Neutrophil (primary cell): Measurements from ENCODE around the gene CSF1.

ENCODE experiments used
- H3K27ac ChIP-seq: fragments of 200-600 bp; sonication (generic); 2 replicates; pipeline ENCODE4 v1.5.1; 2016; ENCODE audit warnings: mild to moderate bottlenecking, moderate library complexity
- H3K27me3 ChIP-seq: fragments of 200-600 bp; sonication (generic); 2 replicates; pipeline ENCODE4 v1.6.0; 2016; ENCODE audit warnings: mild to moderate bottlenecking
- H3K36me3 ChIP-seq: fragments of 200-600 bp; sonication (generic); 2 replicates; pipeline ENCODE4 v1.5.1; 2017
- H3K4me1 ChIP-seq, 2 experiments: fragments of 200-600 bp in 1 of 2; sonication (generic) in 1 of 2; 1 replicate in 1 of 2; 2 replicates in 1 of 2; pipeline versions ENCODE4 v1.5.1 to v1.6.1; 2013 to 2016; ENCODE audit warnings: low read depth in 1 of 2, low read length in 1 of 2, mild to moderate bottlenecking in 1 of 2, moderate library complexity in 1 of 2; ENCODE audit not compliant: control insufficient read depth in 1 of 2, insufficient read depth in 1 of 2
- H3K4me3 ChIP-seq, 2 experiments: fragments of 200-600 bp in 1 of 2; sonication (generic) in 1 of 2; 1 replicate in 1 of 2; 2 replicates in 1 of 2; pipeline ENCODE4 v1.5.1; 2013 to 2016; ENCODE audit warnings: low read depth in 1 of 2, low read length in 1 of 2, mild to moderate bottlenecking in 1 of 2, moderate library complexity in 1 of 2
- H3K9me3 ChIP-seq: fragments of 200-600 bp; sonication (generic); 2 replicates; pipeline ENCODE4 v1.5.1; 2016
- CTCF ChIP-seq: fragments of 200-600 bp; sonication (generic); IDR thresholded peaks from 2 replicates; pipeline ENCODE4 v1.5.1; 2016; ENCODE audit warnings: antibody characterized with exemption

The CSF1 gene

GRCh38 chr1:109901141-109901523 lies 9.5 kb upstream of the CSF1 start:
- H3K27me3 ChIP-seq = no peaks in the 10 kb centered on the region
- no peaks in the 10 kb centered on the region for H3K9me3 ChIP-seq
- no peaks in the 10 kb centered on the region for H3K36me3 ChIP-seq
- H3K27ac ChIP-seq = peak overlapping the region; percentile 15
- no peak overlapping the region for H3K4me3 ChIP-seq
- TF ChIP-seq CTCF = no peak
- peaks cover 60 to 63% of the 10 kb centered on the region in 2 experiments for H3K4me1 ChIP-seq

DNA sequence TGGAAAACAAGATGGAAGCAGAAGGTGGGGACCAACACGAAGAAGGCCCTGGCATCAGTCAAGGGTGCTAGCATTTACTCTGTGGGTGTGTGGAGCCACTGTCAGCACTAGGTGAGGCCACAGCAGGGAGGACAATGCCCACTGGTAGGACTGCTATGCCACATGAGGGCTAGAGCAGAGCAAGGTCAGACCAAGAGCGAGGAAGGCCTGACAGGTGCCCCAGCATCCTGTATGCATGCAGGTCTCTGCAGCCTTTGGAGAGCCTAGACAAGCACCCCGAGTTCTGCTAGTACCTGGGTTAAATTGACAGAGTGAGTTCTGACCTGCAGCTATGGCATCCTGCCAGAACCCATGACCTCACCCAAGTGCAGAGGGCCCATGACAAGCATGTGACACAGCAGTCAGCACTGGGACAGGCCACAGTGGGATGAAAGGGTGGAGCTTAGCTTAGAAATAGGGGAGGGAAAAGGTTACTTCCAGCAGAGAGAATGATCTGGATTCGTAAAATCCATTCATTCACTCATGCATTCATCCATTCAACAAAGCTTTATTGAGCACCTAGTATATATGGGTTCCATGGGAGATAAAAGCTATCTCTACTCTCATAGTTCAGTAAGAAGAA lies 9.0 kb upstream of the CSF1 start:
- H3K9me3 ChIP-seq = no peaks in the 10 kb centered on the region
- no peak overlapping the region for H3K4me3 ChIP-seq
- TF ChIP-seq CTCF = no peak
- H3K36me3 ChIP-seq = no peaks in the 10 kb centered on the region
- peak overlapping the region; percentile 15 for H3K27ac ChIP-seq
- H3K27me3 ChIP-seq = peaks cover under 1% of the 10 kb centered on the region
- H3K4me1 ChIP-seq = peaks cover 60 to 62% of the 10 kb centered on the region in 2 experiments

DNA sequence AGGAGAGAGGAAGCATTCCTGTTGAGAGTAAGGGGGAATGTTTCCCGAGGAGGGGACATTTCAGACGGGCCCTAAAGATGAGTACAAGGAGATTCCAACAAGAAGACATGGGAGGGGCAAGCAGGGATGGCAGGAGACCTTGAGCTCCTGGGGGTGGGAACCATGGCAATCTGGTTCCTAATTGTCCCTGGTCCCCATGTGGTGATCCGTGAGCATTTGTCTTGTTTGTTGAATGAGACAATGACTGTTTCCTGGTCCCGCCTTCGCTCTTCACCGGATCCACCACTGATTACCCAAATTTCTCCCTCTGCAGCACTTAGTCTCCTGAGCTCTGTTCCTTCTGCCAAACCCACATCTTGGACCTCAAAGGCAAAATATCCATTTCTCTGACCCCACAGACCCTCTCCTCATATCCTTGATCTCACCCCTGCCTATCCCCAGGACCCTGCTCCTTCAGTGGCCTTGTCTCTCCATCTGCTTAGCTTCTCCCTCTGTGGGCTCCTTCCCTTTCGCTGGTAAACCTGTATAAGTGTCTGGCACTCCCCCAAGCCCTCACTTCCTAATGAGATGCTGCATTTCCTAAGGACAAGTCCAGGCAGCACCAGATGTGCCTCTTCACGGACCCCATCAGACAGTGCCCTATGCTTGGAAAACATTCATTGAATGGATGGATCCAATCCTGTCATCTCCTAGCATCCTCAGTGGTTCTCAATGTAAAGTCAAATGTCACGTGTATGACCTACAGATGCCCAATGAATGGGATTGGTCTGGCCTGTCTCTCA lies 8.3 kb upstream of the CSF1 start:
- H3K4me1 ChIP-seq = peaks cover 54 to 55% of the 10 kb centered on the region in 2 experiments
- H3K4me3 ChIP-seq = no peak overlapping the region
- no peaks in the 10 kb centered on the region for H3K36me3 ChIP-seq
- peaks cover 7% of the 10 kb centered on the region for H3K27me3 ChIP-seq
- TF ChIP-seq CTCF = no peak
- no peak overlapping the region for H3K27ac ChIP-seq
- no peaks in the 10 kb centered on the region for H3K9me3 ChIP-seq

DNA sequence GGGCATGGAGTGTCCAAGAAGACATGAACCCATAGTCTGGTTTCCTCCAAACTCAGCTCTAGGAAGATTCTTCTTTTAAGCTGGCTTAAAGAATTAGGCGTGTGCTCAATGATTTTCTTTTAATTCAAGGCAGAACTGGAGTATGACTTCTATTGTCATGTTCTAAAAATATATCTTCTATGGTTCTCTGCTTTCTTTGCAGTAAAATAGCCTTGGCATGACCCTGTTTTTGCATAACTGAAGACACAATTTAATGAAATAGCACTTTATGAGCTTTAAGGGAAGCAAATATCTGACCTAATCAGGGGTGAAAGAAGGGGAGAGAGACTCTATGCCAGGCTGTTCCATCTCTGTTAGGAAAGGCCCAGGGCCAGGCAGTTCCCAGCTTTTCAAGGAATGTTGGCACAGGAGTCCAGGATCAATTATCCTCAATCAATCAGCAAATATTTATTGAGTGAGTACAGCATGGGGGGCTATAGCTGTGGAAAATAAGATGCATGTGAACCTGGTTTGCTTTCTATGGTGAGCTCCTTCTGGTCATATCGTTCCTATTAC lies 7.2 kb upstream of the CSF1 start:
- Histone ChIP-seq H3K4me3 (no peak overlapping the region), H3K27ac (no peak overlapping the region), H3K9me3 (no peaks in the 10 kb centered on the region), H3K36me3 (no peaks in the 10 kb centered on the region), H3K27me3 (peaks cover 18% of the 10 kb centered on the region), H3K4me1 (peaks cover 45 to 47% of the 10 kb centered on the region in 2 experiments)
- no peak for TF ChIP-seq CTCF

- Histone ChIP-seq H3K27me3 (peaks cover 26% of the 10 kb centered on the region), H3K4me3 (no peak overlapping the region)
Measured at GRCh38 chr1:109904105-109904817, 6.4 kb upstream of the CSF1 start.

More at GRCh38 chr1:109904105-109904817, 6.4 kb upstream of the CSF1 start:
- H3K27ac ChIP-seq = no peak overlapping the region
- no peaks in the 10 kb centered on the region for H3K36me3 ChIP-seq
- H3K4me1 ChIP-seq = peaks cover 37 to 39% of the 10 kb centered on the region in 2 experiments
- no peak for TF ChIP-seq CTCF
- H3K9me3 ChIP-seq = no peaks in the 10 kb centered on the region
